ENCODE measurements around the gene CDK5.
"Not testable (repeated sequence)": the region's sequence is repeated elsewhere in the genome, so short reads cannot be mapped to it uniquely, and the experiment has no call there.

The CDK5 gene

GRCh38 chr7:151028948-151029501 lies 28.7 kb downstream of the CDK5 start:
- H3K4me3 ChIP-seq (ENCODE audit: low read depth, low read length, poor library complexity, severe bottlenecking) = peak overlapping the region; percentile 73
- no peaks in the 10 kb centered on the region for H4K20me1 ChIP-seq (ENCODE audit: insufficient read depth, low read length)
- H3K79me2 ChIP-seq (ENCODE audit: insufficient read depth, low read length) = no peaks in the 10 kb centered on the region
- H3K27me3 ChIP-seq (ENCODE audit: insufficient read depth, low read length) = no peaks in the 10 kb centered on the region
- H3K9ac ChIP-seq (ENCODE audit: low read length) = peak overlapping the region; percentile 71
- peak overlapping the region; percentile 66 for H3K4me2 ChIP-seq (ENCODE audit: low read length)
- peaks cover 24% of the 10 kb centered on the region for H3K4me1 ChIP-seq (ENCODE audit: insufficient read depth, low read length, severe bottlenecking)
- 0 out of 2 replicates have a peak, but pooled peaks cover 3% of the 10 kb centered on the region for H3K36me3 ChIP-seq (ENCODE audit: insufficient read depth, low read length)
- H3K27ac ChIP-seq (ENCODE audit: low read depth, low read length, poor library complexity, severe bottlenecking) = no peak overlapping the region
- H3K9me2 ChIP-seq (ENCODE audit: low read depth, low read length) = no peaks in the 10 kb centered on the region
- no peak overlapping the region for H2AFZ ChIP-seq (ENCODE audit: low read length)
- TF ChIP-seq EZH2 (IDR thresholded peaks at IDR 0.05; ENCODE audit: borderline replicate concordance, low read length) (no peak), CTCF (IDR thresholded peaks at IDR 0.05; ENCODE audit: low read length) (no peak)
- H3K9me3 ChIP-seq (ENCODE audit: low read length) = no peaks in the 10 kb centered on the region
- H3F3A ChIP-seq (ENCODE audit: insufficient read depth, low read length) = no peaks in the 10 kb centered on the region

GRCh38 chr7:151028131-151028947 lies 29.4 kb downstream of the CDK5 start, which contains the start of gene ABCB8:
Gene ABCB8, plus strand, starts transcription at chr7:151028450. Its CDS starts 66 bp downstream, at chr7:151028516.
- H3K4me2 ChIP-seq (ENCODE audit: low read length) = peak within 1 kb of the TSS; percentile 66
- no peaks in the 10 kb centered on the region for H4K20me1 ChIP-seq (ENCODE audit: insufficient read depth, low read length)
- no peaks in the 10 kb centered on the region for H3K9me3 ChIP-seq (ENCODE audit: low read length)
- peak within 1 kb of the TSS; percentile 48; the same call in 1 of the 2 replicates for H2AFZ ChIP-seq (ENCODE audit: low read length)
- no peaks in the 10 kb centered on the region for H3F3A ChIP-seq (ENCODE audit: insufficient read depth, low read length)
- no peaks in the 10 kb centered on the region for H3K9me2 ChIP-seq (ENCODE audit: low read depth, low read length)
- no peaks in the 10 kb centered on the region for H3K79me2 ChIP-seq (ENCODE audit: insufficient read depth, low read length)
- peak within 1 kb of the TSS; percentile 5 for H3K27ac ChIP-seq (ENCODE audit: low read depth, low read length, poor library complexity, severe bottlenecking)
- peak; percentile 54 for TF ChIP-seq CTCF (IDR thresholded peaks at IDR 0.05; ENCODE audit: low read length)
- TF ChIP-seq EZH2 (IDR thresholded peaks at IDR 0.05; ENCODE audit: borderline replicate concordance, low read length) = no peak
- H3K4me1 ChIP-seq (ENCODE audit: insufficient read depth, low read length, severe bottlenecking) = peaks cover 24% of the 10 kb centered on the region
- H3K4me3 ChIP-seq (ENCODE audit: low read depth, low read length, poor library complexity, severe bottlenecking) = peak within 1 kb of the TSS; percentile 73
- H3K27me3 ChIP-seq (ENCODE audit: insufficient read depth, low read length) = no peaks in the 10 kb centered on the region
- H3K9ac ChIP-seq (ENCODE audit: low read length) = peak within 1 kb of the TSS; percentile 71
- no peaks in the 10 kb centered on the region for H3K36me3 ChIP-seq (ENCODE audit: insufficient read depth, low read length)

GRCh38 chr7:151027728-151028130 lies 30.0 kb downstream of the CDK5 start:
- H4K20me1 ChIP-seq (ENCODE audit: insufficient read depth, low read length); H3K79me2 ChIP-seq (ENCODE audit: insufficient read depth, low read length); H3K27ac ChIP-seq (ENCODE audit: low read depth, low read length, poor library complexity, severe bottlenecking); H3F3A ChIP-seq (ENCODE audit: insufficient read depth, low read length); H3K27me3 ChIP-seq (ENCODE audit: insufficient read depth, low read length); H3K36me3 ChIP-seq (ENCODE audit: insufficient read depth, low read length); H3K9me3 ChIP-seq (ENCODE audit: low read length); H3K9me2 ChIP-seq (ENCODE audit: low read depth, low read length): not testable (repeated sequence)
- Histone ChIP-seq H2AFZ (ENCODE audit: low read length) (peak overlapping the region; percentile 48; the same call in 1 of the 2 replicates), H3K4me3 (ENCODE audit: low read depth, low read length, poor library complexity, severe bottlenecking) (peak overlapping the region; percentile 73), H3K9ac (ENCODE audit: low read length) (peak overlapping the region; percentile 20), H3K4me1 (ENCODE audit: insufficient read depth, low read length, severe bottlenecking) (peaks cover 24% of the 10 kb centered on the region), H3K4me2 (ENCODE audit: low read length) (peak overlapping the region; percentile 66)

- H3K36me3 ChIP-seq (ENCODE audit: insufficient read depth, low read length); H4K20me1 ChIP-seq (ENCODE audit: insufficient read depth, low read length); H3K9me3 ChIP-seq (ENCODE audit: low read length); H3K27ac ChIP-seq (ENCODE audit: low read depth, low read length, poor library complexity, severe bottlenecking); H3K27me3 ChIP-seq (ENCODE audit: insufficient read depth, low read length); H3F3A ChIP-seq (ENCODE audit: insufficient read depth, low read length); H2AFZ ChIP-seq (ENCODE audit: low read length); H3K9me2 ChIP-seq (ENCODE audit: low read depth, low read length); H3K79me2 ChIP-seq (ENCODE audit: insufficient read depth, low read length): not testable (repeated sequence)
- Histone ChIP-seq H3K4me1 (ENCODE audit: insufficient read depth, low read length, severe bottlenecking) (peaks cover 24% of the 10 kb centered on the region), H3K9ac (ENCODE audit: low read length) (peak overlapping the region; percentile 20; the same call in 1 of the 2 replicates), H3K4me2 (ENCODE audit: low read length) (peak overlapping the region; percentile 66), H3K4me3 (ENCODE audit: low read depth, low read length, poor library complexity, severe bottlenecking) (peak overlapping the region; percentile 73)
These were observed 30.6 kb downstream of the CDK5 start for GRCh38 chr7:151026771-151027727.
